ENCODE data around the gene REV3L. TPM values are rescaled to one million over a fixed set of nuclear protein-coding genes. Genes with fewer than 3 reads are reported as not detected.

The REV3L gene
- total and polyA plus RNA-seq, 2 of the 13 experiments (the other 11 are each of a cell fraction or from before 2014, with no cell fraction given) = 12.8 to 31.3 TPM

DNA sequence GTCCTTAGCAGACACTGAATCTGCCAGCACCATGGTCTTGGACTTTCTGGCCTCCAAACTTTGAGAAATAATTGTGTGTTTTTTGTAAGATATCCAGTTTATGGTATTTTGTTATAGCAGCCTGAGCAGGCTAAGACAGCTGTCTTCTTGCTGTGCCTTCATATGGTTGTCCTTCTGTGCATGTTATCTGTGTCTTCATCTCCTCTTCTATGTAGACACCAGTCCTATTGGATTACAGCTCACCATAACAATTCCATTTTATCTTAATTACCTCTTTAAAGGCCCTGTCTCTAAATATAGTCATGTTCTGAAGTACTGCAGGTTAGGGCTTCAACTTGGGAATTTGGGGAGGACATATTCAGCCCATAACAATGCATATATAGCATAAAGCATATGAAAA, 44.3 kb upstream of the REV3L start:
- Histone ChIP-seq H3K4me3 (replicated peaks in 1 of 3; ENCODE audit: insufficient read depth in 1 of 3, low read depth in 2 of 3, low read length in 3 of 3) (no peak overlapping the region), H4K20me1 (ENCODE audit: insufficient read depth, low read length) (no peaks in the 10 kb centered on the region), H3K79me2 (ENCODE audit: insufficient read depth, low read length) (no peaks in the 10 kb centered on the region), H3K27ac (ENCODE audit: extremely low read length, insufficient read depth, low read length) (no peak overlapping the region), H3K4me1 (ENCODE audit: insufficient read depth, low read length) (peaks cover 18% of the 10 kb centered on the region), H3K9ac (ENCODE audit: insufficient read depth, low read depth, low read length) (no peak overlapping the region), H2AFZ (ENCODE audit: low read length) (no peak overlapping the region), H3K4me2 (ENCODE audit: low read depth, low read length) (no peak overlapping the region), H3K27me3 (ENCODE audit: control insufficient read depth in 1 of 2, insufficient read depth in 2 of 2, low read length in 2 of 2) (no peaks in the 10 kb centered on the region), H3K36me3 (replicated peaks in 1 of 2; ENCODE audit: control insufficient read depth in 1 of 2, insufficient read depth in 2 of 2, low read length in 2 of 2) (no peaks in the 10 kb centered on the region), H3K9me3 (ENCODE audit: low read length) (no peaks in the 10 kb centered on the region)
- TF ChIP-seq, protein P1, sequence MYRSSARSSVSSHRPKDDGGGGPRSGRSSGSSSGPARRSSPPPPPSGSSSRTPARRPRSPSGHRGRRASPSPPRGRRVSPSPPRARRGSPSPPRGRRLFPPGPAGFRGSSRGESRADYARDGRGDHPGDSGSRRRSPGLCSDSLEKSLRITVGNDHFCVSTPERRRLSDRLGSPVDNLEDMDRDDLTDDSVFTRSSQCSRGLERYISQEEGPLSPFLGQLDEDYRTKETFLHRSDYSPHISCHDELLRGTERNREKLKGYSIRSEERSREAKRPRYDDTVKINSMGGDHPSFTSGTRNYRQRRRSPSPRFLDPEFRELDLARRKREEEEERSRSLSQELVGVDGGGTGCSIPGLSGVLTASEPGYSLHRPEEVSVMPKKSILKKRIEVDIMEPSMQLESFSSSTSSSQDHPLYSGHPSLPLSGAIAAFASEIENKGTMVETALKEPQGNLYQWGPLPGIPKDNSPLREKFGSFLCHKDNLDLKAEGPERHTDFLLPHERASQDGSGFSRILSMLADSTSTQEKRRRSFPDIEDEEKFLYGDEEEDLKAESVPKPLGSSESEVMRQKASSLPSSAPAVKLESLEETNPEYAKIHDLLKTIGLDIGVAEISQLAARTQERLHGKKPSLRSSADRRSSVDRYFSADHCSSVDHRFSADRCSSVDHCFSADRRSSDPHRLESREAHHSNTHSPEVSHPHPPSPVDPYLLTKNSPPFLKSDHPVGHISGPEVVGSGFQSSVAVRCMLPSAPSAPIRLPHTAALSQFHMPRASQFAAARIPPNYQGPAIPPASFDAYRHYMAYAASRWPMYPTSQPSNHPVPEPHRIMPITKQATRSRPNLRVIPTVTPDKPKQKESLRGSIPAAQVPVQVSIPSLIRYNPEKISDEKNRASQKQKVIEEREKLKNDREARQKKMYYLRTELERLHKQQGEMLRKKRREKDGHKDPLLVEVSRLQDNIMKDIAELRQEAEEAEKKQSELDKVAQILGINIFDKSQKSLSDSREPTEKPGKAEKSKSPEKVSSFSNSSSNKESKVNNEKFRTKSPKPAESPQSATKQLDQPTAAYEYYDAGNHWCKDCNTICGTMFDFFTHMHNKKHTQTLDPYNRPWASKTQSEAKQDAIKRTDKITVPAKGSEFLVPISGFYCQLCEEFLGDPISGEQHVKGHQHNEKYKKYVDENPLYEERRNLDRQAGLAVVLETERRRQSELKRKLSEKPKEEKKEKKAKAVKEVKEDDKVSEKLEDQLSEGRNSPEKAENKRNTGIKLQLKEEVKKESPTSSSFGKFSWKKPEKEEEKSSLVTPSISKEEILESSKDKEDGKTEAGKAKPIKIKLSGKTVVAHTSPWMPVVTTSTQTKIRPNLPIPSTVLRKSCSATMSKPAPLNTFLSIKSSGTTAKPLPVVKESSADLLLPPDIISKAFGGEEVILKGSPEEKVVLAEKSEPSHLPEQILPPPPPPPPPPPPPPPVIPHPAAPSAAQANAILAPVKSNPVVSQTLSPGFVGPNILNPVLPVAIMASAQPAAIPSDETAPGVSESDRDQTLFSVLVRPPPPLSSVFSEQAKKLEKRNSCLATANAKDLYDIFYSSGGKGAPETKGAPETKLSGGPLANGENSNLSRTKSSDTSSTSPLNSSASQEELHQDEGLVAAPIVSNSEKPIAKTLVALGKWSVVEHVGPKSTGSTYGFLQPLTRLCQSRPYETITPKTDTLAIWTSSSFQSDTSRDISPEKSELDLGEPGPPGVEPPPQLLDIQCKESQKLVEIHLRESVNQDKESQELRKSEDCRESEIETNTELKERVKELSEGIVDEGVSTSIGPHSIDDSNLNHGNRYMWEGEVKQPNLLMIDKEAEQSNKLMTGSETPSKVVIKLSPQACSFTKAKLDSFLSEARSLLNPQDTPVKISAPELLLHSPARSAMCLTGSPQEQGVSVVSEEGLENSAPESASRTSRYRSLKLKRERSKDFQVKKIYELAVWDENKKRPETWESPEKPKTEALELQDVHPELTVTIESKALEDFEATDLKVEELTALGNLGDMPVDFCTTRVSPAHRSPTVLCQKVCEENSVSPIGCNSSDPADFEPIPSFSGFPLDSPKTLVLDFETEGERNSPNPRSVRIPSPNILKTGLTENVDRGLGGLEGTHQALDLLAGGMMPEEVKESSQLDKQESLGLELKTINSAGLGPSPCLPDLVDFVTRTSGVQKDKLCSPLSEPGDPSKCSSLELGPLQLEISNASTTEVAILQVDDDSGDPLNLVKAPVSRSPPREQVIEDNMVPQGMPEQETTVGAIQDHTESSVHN (CRISPR knock-in tag; IDR thresholded peaks at IDR 0.05) = no peak
- TF ChIP-seq ELF3 (CRISPR knock-in tag; IDR thresholded peaks at IDR 0.05) (no peak), SSRP1 (CRISPR knock-in tag; IDR thresholded peaks at IDR 0.05) (no peak), MYC (CRISPR knock-in tag; IDR thresholded peaks at IDR 0.05; ENCODE audit: borderline replicate concordance) (no peak), ZNF790 (CRISPR knock-in tag; IDR thresholded peaks at IDR 0.05; ENCODE audit: borderline replicate concordance) (no peak), KAT2B (IDR thresholded peaks at IDR 0.05; ENCODE audit: borderline replicate concordance, low read depth, low read length) (no peak), ZNF160 (CRISPR knock-in tag; IDR thresholded peaks at IDR 0.05) (no peak), ARNT2 (CRISPR knock-in tag; IDR thresholded peaks at IDR 0.05; ENCODE audit: low read depth) (no peak)
- TF ChIP-seq, protein P2, sequence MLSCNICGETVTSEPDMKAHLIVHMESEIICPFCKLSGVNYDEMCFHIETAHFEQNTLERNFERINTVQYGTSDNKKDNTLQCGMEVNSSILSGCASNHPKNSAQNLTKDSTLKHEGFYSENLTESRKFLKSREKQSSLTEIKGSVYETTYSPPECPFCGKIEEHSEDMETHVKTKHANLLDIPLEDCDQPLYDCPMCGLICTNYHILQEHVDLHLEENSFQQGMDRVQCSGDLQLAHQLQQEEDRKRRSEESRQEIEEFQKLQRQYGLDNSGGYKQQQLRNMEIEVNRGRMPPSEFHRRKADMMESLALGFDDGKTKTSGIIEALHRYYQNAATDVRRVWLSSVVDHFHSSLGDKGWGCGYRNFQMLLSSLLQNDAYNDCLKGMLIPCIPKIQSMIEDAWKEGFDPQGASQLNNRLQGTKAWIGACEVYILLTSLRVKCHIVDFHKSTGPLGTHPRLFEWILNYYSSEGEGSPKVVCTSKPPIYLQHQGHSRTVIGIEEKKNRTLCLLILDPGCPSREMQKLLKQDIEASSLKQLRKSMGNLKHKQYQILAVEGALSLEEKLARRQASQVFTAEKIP (CRISPR knock-in tag; IDR thresholded peaks at IDR 0.05; ENCODE audit: borderline replicate concordance) = no peak
- ChIA-PET CTCF (ENCODE audit: low intra/inter-chr PET ratio, low total read pairs) (no interaction called here), POLR2A (no interaction called here)
- no TSS peak for BruUV-seq (replicated peaks)
- DNase-seq (ENCODE audit: low spot score) = no peak
- intact Hi-C loops (cut with micrococcal nuclease; ENCODE audit: unreplicated experiment) = no loop called here
- in situ Hi-C loops (cut with HindIII; ENCODE audit: extremely low pct_ligation_motif_present, low pct_unique_long_range_greater_than_20kb) = no loop called here
- no peak for ATAC-seq
- no peak for FAIRE-seq

All from HepG2 (cell line).